NB4 (cell line): Measurements from ENCODE around the gene ACOD1.
A peak's percentile ranks its signal among the peaks of the same experiment; 100 is the strongest.
"Not testable (repeated sequence)": the region's sequence is repeated elsewhere in the genome, so short reads cannot be mapped to it uniquely, and the experiment has no call there.

Source experiments
- DNase-seq: peaks from one replicate; pipeline ENCODE4 v3.0.0; 2010; ENCODE audit warnings: low read depth
- H3K4me3 ChIP-seq: one replicate; pipeline ENCODE4 v1.5.1; 2011; ENCODE audit warnings: mild to moderate bottlenecking, low read depth, low read length, moderate library complexity
- MYC ChIP-seq: IDR thresholded peaks from 2 replicates; pipeline ENCODE4 v1.6.1; 2011; ENCODE audit warnings: low read depth, low read length
- POLR2A ChIP-seq: IDR thresholded peaks from 2 replicates; pipeline ENCODE4 v1.6.1; 2011; ENCODE audit warnings: mild to moderate bottlenecking; ENCODE audit not compliant: insufficient read length; ENCODE audit errors: extremely low read depth
- TF ChIP-seq, protein P1 (sequence below): IDR thresholded peaks from one replicate; pipeline ENCODE4 v1.5.1; 2012; ENCODE audit warnings: low read depth, low read length
- TF ChIP-seq, protein P2 (sequence below): IDR thresholded peaks from 2 replicates; pipeline ENCODE4 v1.6.1; 2011; ENCODE audit warnings: low read depth, low read length

ACOD1 gene

DNA sequence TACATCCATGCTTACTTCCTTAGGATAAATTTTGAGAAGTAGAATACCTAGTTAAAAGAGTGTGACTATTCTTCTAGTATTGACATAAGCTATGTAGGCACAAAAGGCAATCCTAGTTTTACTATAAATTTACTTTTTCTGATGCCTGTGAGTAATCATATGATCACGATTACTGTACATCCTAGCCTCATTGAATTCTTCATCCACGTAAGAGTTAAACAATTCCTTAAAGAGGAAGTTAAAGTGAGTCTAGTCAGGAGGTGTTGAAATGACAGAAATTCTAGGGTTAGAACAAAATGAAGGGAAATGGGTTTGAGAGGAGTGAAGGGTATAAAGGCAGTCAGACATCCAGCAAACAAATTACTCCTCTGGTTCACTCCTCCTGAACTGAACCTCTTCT is at the start of gene ACOD1:
ACOD1 (plus strand) TSS at position 363 of the 400 bp plus-strand sequence. CDS start 48 bp downstream, outside the sequence.
- DNase-seq: peak; percentile 62
- TF ChIP-seq MYC (no peak), POLR2A (no peak)
- TF ChIP-seq, protein P1, sequence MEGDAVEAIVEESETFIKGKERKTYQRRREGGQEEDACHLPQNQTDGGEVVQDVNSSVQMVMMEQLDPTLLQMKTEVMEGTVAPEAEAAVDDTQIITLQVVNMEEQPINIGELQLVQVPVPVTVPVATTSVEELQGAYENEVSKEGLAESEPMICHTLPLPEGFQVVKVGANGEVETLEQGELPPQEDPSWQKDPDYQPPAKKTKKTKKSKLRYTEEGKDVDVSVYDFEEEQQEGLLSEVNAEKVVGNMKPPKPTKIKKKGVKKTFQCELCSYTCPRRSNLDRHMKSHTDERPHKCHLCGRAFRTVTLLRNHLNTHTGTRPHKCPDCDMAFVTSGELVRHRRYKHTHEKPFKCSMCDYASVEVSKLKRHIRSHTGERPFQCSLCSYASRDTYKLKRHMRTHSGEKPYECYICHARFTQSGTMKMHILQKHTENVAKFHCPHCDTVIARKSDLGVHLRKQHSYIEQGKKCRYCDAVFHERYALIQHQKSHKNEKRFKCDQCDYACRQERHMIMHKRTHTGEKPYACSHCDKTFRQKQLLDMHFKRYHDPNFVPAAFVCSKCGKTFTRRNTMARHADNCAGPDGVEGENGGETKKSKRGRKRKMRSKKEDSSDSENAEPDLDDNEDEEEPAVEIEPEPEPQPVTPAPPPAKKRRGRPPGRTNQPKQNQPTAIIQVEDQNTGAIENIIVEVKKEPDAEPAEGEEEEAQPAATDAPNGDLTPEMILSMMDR: no peak
- TF ChIP-seq, protein P2, sequence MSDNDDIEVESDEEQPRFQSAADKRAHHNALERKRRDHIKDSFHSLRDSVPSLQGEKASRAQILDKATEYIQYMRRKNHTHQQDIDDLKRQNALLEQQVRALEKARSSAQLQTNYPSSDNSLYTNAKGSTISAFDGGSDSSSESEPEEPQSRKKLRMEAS: no peak
- H3K4me3 ChIP-seq: no peak within 1 kb of the TSS

DNA sequence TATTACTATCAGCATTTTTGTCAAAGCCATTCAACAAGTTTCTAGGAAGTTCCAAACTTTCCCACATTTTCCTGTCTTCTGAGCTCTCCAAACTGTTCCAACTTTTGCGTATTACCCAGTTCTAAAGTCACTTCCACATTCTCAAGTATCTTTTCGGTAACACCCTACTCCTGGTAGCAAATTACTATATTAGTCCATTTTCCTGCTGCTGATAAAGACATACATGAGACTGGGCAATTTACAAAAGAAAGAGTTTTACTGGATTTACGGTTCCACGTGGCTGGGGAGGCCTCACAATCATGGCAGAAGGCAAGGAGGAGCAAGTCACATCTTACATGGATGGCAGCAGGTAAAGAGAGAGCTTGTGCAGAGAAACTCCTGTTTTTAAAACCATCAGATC is 49.2 kb upstream of the ACOD1 start:
- not testable (repeated sequence) for DNase-seq, H3K4me3 ChIP-seq

DNA sequence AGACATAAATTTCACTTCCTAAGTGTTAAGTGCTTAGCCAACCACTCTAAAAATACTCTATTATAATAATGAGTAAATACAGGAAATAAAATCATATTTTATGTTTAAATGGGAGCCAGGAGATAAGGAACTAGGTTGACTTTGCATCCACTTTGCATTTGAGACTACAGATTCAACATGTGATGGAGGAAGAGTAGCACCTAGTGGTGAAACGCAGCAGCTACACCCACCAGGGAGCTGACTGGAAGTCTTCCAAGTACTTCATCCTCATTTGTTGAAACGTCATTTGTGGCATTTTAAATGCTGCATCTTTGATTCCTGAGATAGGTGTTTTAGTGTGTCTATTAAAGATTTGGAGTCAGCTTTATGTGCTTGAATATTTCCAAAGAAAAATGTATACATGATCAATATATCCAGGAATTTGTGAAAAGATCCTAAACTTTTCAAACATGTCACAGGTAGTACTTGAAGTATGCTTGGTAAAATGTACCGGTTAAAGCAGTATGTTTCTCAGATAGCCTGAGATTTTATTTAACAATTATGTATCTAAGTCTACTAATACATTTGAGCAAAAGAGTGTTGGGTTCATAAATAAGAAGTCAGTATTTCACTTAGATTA is 44.7 kb upstream of the ACOD1 start:
- TF ChIP-seq, protein P2: peak; percentile 57; the same call in 1 of the 2 replicates
- TF ChIP-seq POLR2A: no peak
- TF ChIP-seq, protein P1: peak; percentile 99
- TF ChIP-seq MYC: no peak
- peak; percentile 84 for DNase-seq
- no peak overlapping the region for H3K4me3 ChIP-seq

DNA sequence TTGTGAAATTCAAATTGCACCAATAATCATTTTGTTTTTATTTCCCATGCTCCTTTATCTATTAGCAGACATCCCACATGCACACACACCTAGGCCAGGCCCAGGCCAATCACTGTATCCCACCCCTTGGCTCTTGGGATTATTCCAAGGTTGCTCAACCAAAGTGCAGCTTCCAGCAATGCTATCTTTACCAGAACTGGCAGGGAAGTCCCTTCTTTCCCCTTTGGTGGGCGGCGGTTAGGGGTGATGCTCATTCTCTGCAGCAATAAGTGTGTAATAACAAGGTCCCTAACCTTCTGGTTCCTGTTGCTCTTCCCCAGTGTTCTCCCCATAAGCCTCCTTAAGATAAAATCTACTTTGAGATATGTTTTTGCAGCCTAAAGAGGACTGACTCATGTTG is 43.8 kb upstream of the ACOD1 start:
- H3K4me3 ChIP-seq: no peak overlapping the region
- no peak for TF ChIP-seq MYC
- TF ChIP-seq, protein P1: no peak
- DNase-seq: no peak

DNA sequence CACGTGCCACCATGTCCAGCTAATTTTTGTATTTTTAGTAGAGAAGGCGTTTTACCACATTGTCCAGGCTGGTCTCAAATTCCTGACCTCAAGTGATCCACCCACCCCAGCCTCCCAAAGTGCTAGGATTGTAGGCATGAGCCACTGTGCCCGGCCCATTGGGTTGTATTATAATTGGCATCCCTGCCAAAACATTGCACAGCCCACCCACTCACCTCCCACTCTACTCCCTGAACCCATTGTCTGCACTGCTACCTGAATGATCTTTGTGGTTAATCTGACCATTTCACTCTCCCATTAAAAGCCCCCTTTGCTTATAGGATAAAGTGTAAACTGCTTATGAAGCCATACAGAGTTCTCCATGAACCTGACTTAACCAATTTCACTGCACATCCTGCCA is 35.8 kb upstream of the ACOD1 start:
- DNase-seq: no peak
- no peak for TF ChIP-seq MYC
- TF ChIP-seq, protein P1: no peak
- TF ChIP-seq POLR2A: no peak
- TF ChIP-seq, protein P2: no peak
- H3K4me3 ChIP-seq: no peak overlapping the region

DNA sequence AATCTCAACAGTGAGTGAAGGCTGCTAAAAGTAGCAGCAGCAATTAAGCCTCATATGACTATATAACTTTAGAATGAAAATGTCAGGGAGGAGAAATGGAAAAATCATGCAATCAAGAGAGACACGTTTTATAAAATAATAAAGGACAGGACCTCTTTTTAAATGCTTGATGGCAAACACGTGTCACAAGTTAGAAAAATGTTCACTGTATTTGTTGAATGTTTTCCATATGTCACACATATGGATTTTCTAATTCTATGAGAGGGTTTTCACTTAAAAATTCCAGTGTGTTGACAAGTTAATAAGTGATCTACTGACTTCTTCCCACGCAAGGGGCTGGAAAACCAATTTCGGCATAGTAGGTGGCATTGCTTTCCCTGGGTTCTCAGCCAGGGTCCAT is 34.4 kb upstream of the ACOD1 start:
- no peak for TF ChIP-seq MYC
- DNase-seq: no peak
- no peak overlapping the region for H3K4me3 ChIP-seq

DNA sequence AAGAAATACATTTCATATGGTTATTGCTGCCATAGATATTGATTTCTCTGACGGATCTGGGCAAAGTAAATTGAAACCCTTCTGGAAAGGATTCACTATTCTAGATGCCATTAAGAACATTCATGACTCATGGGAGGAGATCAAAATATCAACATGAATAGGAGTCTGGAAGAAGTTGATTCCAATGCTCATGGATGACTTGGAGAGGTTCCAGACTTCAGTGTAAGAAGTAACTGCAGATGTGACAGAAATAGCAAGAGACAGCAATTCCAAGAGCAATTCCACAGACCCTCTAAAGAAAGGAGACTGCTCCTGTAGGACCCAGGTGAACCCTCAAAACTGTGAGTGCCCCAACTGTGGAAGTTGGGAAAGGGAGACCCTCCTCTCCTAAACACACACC is 31.2 kb upstream of the ACOD1 start:
- DNase-seq: no peak
- no peak overlapping the region for H3K4me3 ChIP-seq
- TF ChIP-seq POLR2A: no peak
- no peak for TF ChIP-seq MYC
- TF ChIP-seq, protein P2: no peak
- TF ChIP-seq, protein P1: no peak

DNA sequence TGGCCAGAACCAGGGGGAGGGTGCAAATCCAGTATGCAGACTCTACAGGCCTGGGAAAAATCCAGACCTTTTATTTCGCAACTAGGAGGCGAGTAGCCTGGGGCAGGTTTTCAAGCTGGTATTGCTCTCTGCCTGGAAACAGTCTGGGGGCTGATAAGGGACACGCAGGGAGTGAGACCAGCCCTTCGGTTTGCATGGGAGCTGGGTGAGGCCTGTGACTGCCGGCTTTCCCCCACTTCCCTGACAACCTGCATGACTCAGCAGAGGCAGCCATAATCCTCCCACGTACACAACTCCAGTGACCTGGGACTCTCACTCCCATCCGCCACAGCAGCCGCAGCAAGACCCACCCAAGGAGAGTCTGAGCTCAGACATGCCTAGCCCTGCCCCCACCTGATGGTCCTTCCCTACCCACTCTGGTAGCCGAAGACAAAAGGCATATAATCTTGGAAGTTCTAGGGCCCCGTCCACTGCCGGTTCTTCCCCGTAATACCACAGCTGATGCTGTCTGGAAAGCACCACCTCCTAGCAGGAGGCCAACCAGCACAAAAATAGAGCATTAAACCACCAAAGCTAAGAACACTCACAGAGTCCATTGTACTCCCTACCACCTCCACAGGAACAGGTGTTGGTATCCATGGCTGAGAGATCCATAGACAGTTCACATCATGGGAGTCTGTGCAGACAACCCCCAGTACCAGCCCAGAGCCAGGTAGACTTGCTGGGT is 30.4 kb upstream of the ACOD1 start:
- peak; percentile 16 for DNase-seq
- not testable (repeated sequence) for H3K4me3 ChIP-seq
